ENCODE results near the gene HCFC1.

DNA sequence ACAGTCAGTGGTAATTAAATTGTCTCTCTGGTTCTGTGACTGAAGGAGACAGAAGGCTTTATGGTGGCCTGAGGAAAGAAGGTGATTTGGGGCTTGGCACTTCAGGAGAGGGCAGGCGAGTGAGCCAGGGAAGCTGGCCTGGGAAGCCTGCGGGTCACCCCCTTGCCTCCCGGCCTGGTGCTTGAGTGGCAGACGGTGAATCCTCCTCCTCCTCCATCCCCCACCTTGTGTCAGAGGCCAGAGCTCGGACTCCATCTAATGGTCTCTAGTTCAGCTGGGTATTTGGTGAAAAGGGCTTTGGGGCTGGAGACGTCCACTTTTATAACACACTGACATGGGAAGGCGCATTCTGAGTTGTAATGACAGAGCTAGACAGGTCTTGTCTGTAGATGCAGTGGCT, 9.6 kb upstream of the HCFC1 start:
- TF ChIP-seq POLR2A (IDR thresholded peaks at IDR 0.05), result no peak
- TF ChIP-seq, protein P1, sequence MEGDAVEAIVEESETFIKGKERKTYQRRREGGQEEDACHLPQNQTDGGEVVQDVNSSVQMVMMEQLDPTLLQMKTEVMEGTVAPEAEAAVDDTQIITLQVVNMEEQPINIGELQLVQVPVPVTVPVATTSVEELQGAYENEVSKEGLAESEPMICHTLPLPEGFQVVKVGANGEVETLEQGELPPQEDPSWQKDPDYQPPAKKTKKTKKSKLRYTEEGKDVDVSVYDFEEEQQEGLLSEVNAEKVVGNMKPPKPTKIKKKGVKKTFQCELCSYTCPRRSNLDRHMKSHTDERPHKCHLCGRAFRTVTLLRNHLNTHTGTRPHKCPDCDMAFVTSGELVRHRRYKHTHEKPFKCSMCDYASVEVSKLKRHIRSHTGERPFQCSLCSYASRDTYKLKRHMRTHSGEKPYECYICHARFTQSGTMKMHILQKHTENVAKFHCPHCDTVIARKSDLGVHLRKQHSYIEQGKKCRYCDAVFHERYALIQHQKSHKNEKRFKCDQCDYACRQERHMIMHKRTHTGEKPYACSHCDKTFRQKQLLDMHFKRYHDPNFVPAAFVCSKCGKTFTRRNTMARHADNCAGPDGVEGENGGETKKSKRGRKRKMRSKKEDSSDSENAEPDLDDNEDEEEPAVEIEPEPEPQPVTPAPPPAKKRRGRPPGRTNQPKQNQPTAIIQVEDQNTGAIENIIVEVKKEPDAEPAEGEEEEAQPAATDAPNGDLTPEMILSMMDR (IDR thresholded peaks at IDR 0.05), result no peak
- TF ChIP-seq POLR2AphosphoS5 (IDR thresholded peaks at IDR 0.05), result no peak
